Activated CD4-positive, alpha-beta T cell treated with anti-CD3 and anti-CD28 coated beads, Interleukin-2, amount 10 ng/mL, durations not matched to agents 7 days and 5 days (primary cell): ENCODE results near the gene CPAMD8. TPM values are rescaled to one million over a fixed set of nuclear protein-coding genes. Genes with fewer than 3 reads are reported as not detected.
"Not testable (repeated sequence)": the region's sequence is repeated elsewhere in the genome, so short reads cannot be mapped to it uniquely, and the experiment has no call there.

Source experiments
- CTCF ChIA-PET: fragments of 350-600 bp; sonication (Branson Sonifier 250); formaldehyde crosslinking; loops from one replicate; lab custom pipeline; 2021; ENCODE audit warnings: antibody characterized with exemption; lab: Charles Lee
- POLR2A ChIA-PET: fragments of 350-600 bp; sonication (Branson Sonifier 250); formaldehyde crosslinking; loops from one replicate; lab custom pipeline; 2021; ENCODE audit warnings: antibody characterized with exemption; lab: Charles Lee
- DNase-seq: peaks from one replicate; pipeline ENCODE4 v3.0.0-alpha.2; 2020
- H3K27ac Mint-ChIP-seq: one replicate; pipeline ENCODE4 v1.8.0; 2021; ENCODE audit warnings: mild to moderate bottlenecking, moderate library complexity, mixed read lengths
- H3K27me3 Mint-ChIP-seq: one replicate; pipeline ENCODE4 v1.8.0; 2021; ENCODE audit warnings: mixed read lengths
- H3K36me3 Mint-ChIP-seq: one replicate; pipeline ENCODE4 v1.8.0; 2021; ENCODE audit warnings: low read depth, mixed read lengths
- H3K4me1 Mint-ChIP-seq: one replicate; pipeline ENCODE4 v1.8.0; 2021; ENCODE audit warnings: mixed read lengths
- H3K4me3 Mint-ChIP-seq: one replicate; pipeline ENCODE4 v1.8.0; 2021; ENCODE audit warnings: mild to moderate bottlenecking, moderate library complexity, mixed read lengths
- H3K9me3 Mint-ChIP-seq: one replicate; pipeline ENCODE4 v1.8.0; 2021; ENCODE audit warnings: mixed read lengths
- total RNA-seq, 2 experiments: library from RNA; stranded (reverse); gene quantifications; one replicate each; pipeline ENCODE4 v1.2.3, GENCODE V29; 2021

The CPAMD8 gene
- total RNA-seq, 2 experiments from 2014 or later: 0.22 to 0.60 TPM

GRCh38 chr19:16875584-16876555 lies 150.7 kb downstream of the CPAMD8 start:
- Mint-ChIP-seq H3K36me3 (peaks cover 42% of the 10 kb centered on the region), H3K4me1 (peaks cover 22% of the 10 kb centered on the region), H3K27ac (no peak overlapping the region), H3K4me3 (no peak overlapping the region), H3K9me3 (peaks cover 13% of the 10 kb centered on the region), H3K27me3 (no peaks in the 10 kb centered on the region)
- no peak for DNase-seq
- ChIA-PET POLR2A (no interaction called here), CTCF (no interaction called here)

GRCh38 chr19:16874978-16875299 lies 151.7 kb downstream of the CPAMD8 start:
- H3K9me3 Mint-ChIP-seq, CTCF ChIA-PET: not testable (repeated sequence)

GRCh38 chr19:16874250-16874977 lies 152.2 kb downstream of the CPAMD8 start:
- DNase-seq: no peak
- H3K27me3 Mint-ChIP-seq: no peaks in the 10 kb centered on the region
- ChIA-PET POLR2A (no interaction called here), CTCF (no interaction called here)
- H3K36me3 Mint-ChIP-seq: peaks cover 38% of the 10 kb centered on the region
- peaks cover 7% of the 10 kb centered on the region for H3K9me3 Mint-ChIP-seq
- no peak overlapping the region for H3K4me3 Mint-ChIP-seq
- peak overlapping the region; percentile 83 for H3K27ac Mint-ChIP-seq
- peaks cover 22% of the 10 kb centered on the region for H3K4me1 Mint-ChIP-seq

More at GRCh38 chr19:16874978-16875299, 151.7 kb downstream of the CPAMD8 start:
- H3K27me3 Mint-ChIP-seq, DNase-seq, H3K4me3 Mint-ChIP-seq, POLR2A ChIA-PET: not testable (repeated sequence)
- Mint-ChIP-seq H3K4me1 (peaks cover 22% of the 10 kb centered on the region), H3K27ac (peak overlapping the region; percentile 83), H3K36me3 (peaks cover 38% of the 10 kb centered on the region)

GRCh38 chr19:16873594-16873993 lies 153.0 kb downstream of the CPAMD8 start:
- CTCF ChIA-PET: no interaction called here
- POLR2A ChIA-PET: no interaction called here
- Mint-ChIP-seq H3K36me3 (peaks cover 32% of the 10 kb centered on the region), H3K4me1 (peaks cover 22% of the 10 kb centered on the region), H3K27me3 (no peaks in the 10 kb centered on the region), H3K9me3 (peaks cover 7% of the 10 kb centered on the region), H3K27ac (no peak overlapping the region), H3K4me3 (no peak overlapping the region)
- DNase-seq: no peak

- Mint-ChIP-seq H3K27me3 (no peaks in the 10 kb centered on the region), H3K27ac (no peak overlapping the region), H3K36me3 (peaks cover 32% of the 10 kb centered on the region), H3K4me3 (no peak overlapping the region), H3K4me1 (peaks cover 22% of the 10 kb centered on the region), H3K9me3 (peaks cover 7% of the 10 kb centered on the region)
- ChIA-PET POLR2A (no interaction called here), CTCF (no interaction called here)
- no peak for DNase-seq
Observed at GRCh38 chr19:16872728-16873127, 153.9 kb downstream of the CPAMD8 start.

GRCh38 chr19:16871871-16872270 lies 154.7 kb downstream of the CPAMD8 start:
- peaks cover 18% of the 10 kb centered on the region for H3K4me1 Mint-ChIP-seq
- ChIA-PET POLR2A (no interaction called here), CTCF (no interaction called here)
- H3K36me3 Mint-ChIP-seq: peaks cover 29% of the 10 kb centered on the region
- DNase-seq: no peak
- H3K27me3 Mint-ChIP-seq: no peaks in the 10 kb centered on the region
- H3K27ac Mint-ChIP-seq: no peak overlapping the region
- no peak overlapping the region for H3K4me3 Mint-ChIP-seq
- H3K9me3 Mint-ChIP-seq: peaks cover 7% of the 10 kb centered on the region

- H3K9me3 Mint-ChIP-seq: peaks cover 2% of the 10 kb centered on the region
Observed at GRCh38 chr19:16869331-16869972, 157.2 kb downstream of the CPAMD8 start.

GRCh38 chr19:16868423-16869130 lies 158.0 kb downstream of the CPAMD8 start:
- H3K4me3 Mint-ChIP-seq: no peak overlapping the region
- POLR2A ChIA-PET: no interaction called here
- no peaks in the 10 kb centered on the region for H3K9me3 Mint-ChIP-seq
- H3K27ac Mint-ChIP-seq: no peak overlapping the region
- CTCF ChIA-PET: no interaction called here
- no peak for DNase-seq
- no peaks in the 10 kb centered on the region for H3K4me1 Mint-ChIP-seq
- peaks cover 14% of the 10 kb centered on the region for H3K36me3 Mint-ChIP-seq
- no peaks in the 10 kb centered on the region for H3K27me3 Mint-ChIP-seq

More at GRCh38 chr19:16869331-16869972, 157.2 kb downstream of the CPAMD8 start:
- H3K27me3 Mint-ChIP-seq: no peaks in the 10 kb centered on the region
- peaks cover 19% of the 10 kb centered on the region for H3K36me3 Mint-ChIP-seq
- no peak overlapping the region for H3K27ac Mint-ChIP-seq
- H3K4me3 Mint-ChIP-seq: no peak overlapping the region
- no peak for DNase-seq
- CTCF ChIA-PET: no interaction called here
- peaks cover 4% of the 10 kb centered on the region for H3K4me1 Mint-ChIP-seq
- POLR2A ChIA-PET: no interaction called here

- Mint-ChIP-seq H3K36me3 (peaks cover 19% of the 10 kb centered on the region), H3K4me3 (no peak overlapping the region), H3K4me1 (peaks cover 6% of the 10 kb centered on the region), H3K27ac (no peak overlapping the region), H3K27me3 (no peaks in the 10 kb centered on the region), H3K9me3 (no peaks in the 10 kb centered on the region)
- no peak for DNase-seq
- CTCF ChIA-PET: no interaction called here
- POLR2A ChIA-PET: no interaction called here
Observed at GRCh38 chr19:16867211-16867610, 159.4 kb downstream of the CPAMD8 start.

GRCh38 chr19:16862826-16863415 lies 163.7 kb downstream of the CPAMD8 start:
- H3K27ac Mint-ChIP-seq: peak overlapping the region; percentile 54
- H3K9me3 Mint-ChIP-seq: no peaks in the 10 kb centered on the region
- no peaks in the 10 kb centered on the region for H3K27me3 Mint-ChIP-seq
- H3K36me3 Mint-ChIP-seq: peaks cover 11% of the 10 kb centered on the region
- no peak for DNase-seq
- CTCF ChIA-PET: interaction anchor here (0.7 kb wide), 1 partner anchor 27 kb away, joined by 3 read pairs; no protein-coding TSS in a partner anchor
- POLR2A ChIA-PET: no interaction called here
- H3K4me3 Mint-ChIP-seq: no peak overlapping the region
- peaks cover 13% of the 10 kb centered on the region for H3K4me1 Mint-ChIP-seq

GRCh38 chr19:16861834-16862233 lies 164.8 kb downstream of the CPAMD8 start:
- no peaks in the 10 kb centered on the region for H3K9me3 Mint-ChIP-seq
- ChIA-PET CTCF (no interaction called here), POLR2A (no interaction called here)
- H3K4me3 Mint-ChIP-seq: no peak overlapping the region
- no peak overlapping the region for H3K27ac Mint-ChIP-seq
- peaks cover 13% of the 10 kb centered on the region for H3K4me1 Mint-ChIP-seq
- H3K27me3 Mint-ChIP-seq: no peaks in the 10 kb centered on the region
- H3K36me3 Mint-ChIP-seq: peaks cover 11% of the 10 kb centered on the region
- no peak for DNase-seq

GRCh38 chr19:16861011-16861410 lies 165.6 kb downstream of the CPAMD8 start:
- POLR2A ChIA-PET: no interaction called here
- CTCF ChIA-PET: no interaction called here
- Mint-ChIP-seq H3K4me1 (peaks cover 13% of the 10 kb centered on the region), H3K4me3 (no peak overlapping the region), H3K9me3 (no peaks in the 10 kb centered on the region), H3K36me3 (peaks cover 11% of the 10 kb centered on the region), H3K27ac (no peak overlapping the region), H3K27me3 (no peaks in the 10 kb centered on the region)
- DNase-seq: no peak
